Liver (tissue), 9 donors: ENCODE measurements around the gene SOX13. TPM values are rescaled to one million over a fixed set of nuclear protein-coding genes. Genes with fewer than 3 reads are reported as not detected.

Experiments used
- DNase-seq: peaks from one replicate; pipeline ENCODE4 v3.0.0-alpha.2; 2017; ENCODE audit warnings: low spot score
- H3K27ac ChIP-seq, 2 donors: one replicate each; pipeline ENCODE4 v1.7.0; 2013; ENCODE audit warnings: inconsistent platforms in 2 of 2, low read length in 2 of 2, control low read depth in 1 of 2, low read depth in 1 of 2, mild to moderate bottlenecking in 1 of 2
- H3K27me3 ChIP-seq, 4 donors: one replicate each; pipeline versions ENCODE4 v1.6.1 to v1.7.0; 2013; ENCODE audit warnings: low read length in 3 of 4, inconsistent platforms in 1 of 4, mild to moderate bottlenecking in 1 of 4, moderate library complexity in 1 of 4; ENCODE audit not compliant: control insufficient read depth in 4 of 4, insufficient read depth in 4 of 4
- H3K36me3 ChIP-seq, 4 donors: one replicate each; pipeline versions ENCODE4 v1.6.1 to v1.7.0; 2013; ENCODE audit warnings: low read length in 3 of 4, mild to moderate bottlenecking in 3 of 4, low read depth in 1 of 4, moderate library complexity in 1 of 4; ENCODE audit not compliant: control insufficient read depth in 4 of 4, insufficient read depth in 3 of 4
- H3K4me1 ChIP-seq, 4 donors: one replicate each; pipeline versions ENCODE4 v1.6.1 to v1.7.0; 2013; ENCODE audit warnings: low read length in 3 of 4, mild to moderate bottlenecking in 3 of 4, moderate library complexity in 1 of 4; ENCODE audit not compliant: control insufficient read depth in 4 of 4, insufficient read depth in 4 of 4
- H3K4me3 ChIP-seq, 3 donors: one replicate each; pipeline versions ENCODE4 v1.6.1 to v1.7.0; 2013; ENCODE audit warnings: low read length in 3 of 3, control low read depth in 1 of 3, low read depth in 1 of 3, mild to moderate bottlenecking in 1 of 3
- H3K9ac ChIP-seq, 2 donors: one replicate each; pipeline ENCODE4 v1.7.0; 2013; ENCODE audit warnings: low read length in 2 of 2, mild to moderate bottlenecking in 2 of 2, moderate library complexity in 2 of 2, control low read depth in 1 of 2, low read depth in 1 of 2
- H3K9me3 ChIP-seq, 4 donors: one replicate each; pipeline versions ENCODE4 v1.6.1 to v1.7.0; 2013; ENCODE audit warnings: low read length in 3 of 4; ENCODE audit not compliant: control insufficient read depth in 4 of 4
- FOXA1 ChIP-seq: IDR thresholded peaks from 2 replicates; pipeline ENCODE4 v1.6.1; 2016; ENCODE audit warnings: antibody characterized with exemption
- FOXA2 ChIP-seq: IDR thresholded peaks from 2 replicates; pipeline ENCODE4 v1.6.1; 2016; ENCODE audit warnings: antibody characterized with exemption
- HNF4A ChIP-seq, 2 donors: conservative IDR thresholded peaks; 2 replicates each; pipeline ENCODE4 v1.6.1; 2016; ENCODE audit warnings: antibody characterized with exemption in 2 of 2, mild to moderate bottlenecking in 2 of 2
- HNF4G ChIP-seq: IDR thresholded peaks from 2 replicates; pipeline ENCODE4 v1.6.1; 2016; ENCODE audit warnings: antibody characterized with exemption
- JUND ChIP-seq, 2 donors: IDR thresholded peaks; 2 replicates each; pipeline ENCODE4 v1.6.1; 2016; ENCODE audit warnings: antibody characterized with exemption in 2 of 2
- NR2F2 ChIP-seq: IDR thresholded peaks from 2 replicates; pipeline ENCODE4 v1.6.1; 2016; ENCODE audit warnings: antibody characterized with exemption
- RAD21 ChIP-seq, 2 donors: IDR thresholded peaks; 2 replicates each; pipeline ENCODE4 v1.6.1; 2016; ENCODE audit warnings: antibody characterized with exemption in 2 of 2, mild to moderate bottlenecking in 2 of 2
- RXRA ChIP-seq, 2 donors: IDR thresholded peaks; 2 replicates each; pipeline ENCODE4 v1.6.1; 2017 to 2018; ENCODE audit warnings: antibody characterized with exemption in 2 of 2, mild to moderate bottlenecking in 1 of 2
- SP1 ChIP-seq: IDR thresholded peaks from 2 replicates; pipeline ENCODE4 v1.6.1; 2018; ENCODE audit warnings: antibody characterized with exemption, mild to moderate bottlenecking
- TAF1 ChIP-seq: conservative IDR thresholded peaks from 2 replicates; pipeline ENCODE4 v1.6.1; 2016; ENCODE audit warnings: antibody characterized with exemption, mild to moderate bottlenecking
- YY1 ChIP-seq: IDR thresholded peaks from 2 replicates; pipeline ENCODE4 v1.6.1; 2016; ENCODE audit warnings: antibody characterized with exemption, mild to moderate bottlenecking
- WGBS: extraction: QIAGEN DNeasy Blood & Tissue Kit; methylation state at CpG from one replicate; pipeline ENCODE4 v1.1.7; 2013; 5-methylcytosine and 5-hydroxymethylcytosine counted together
- polyA plus RNA-seq, 2 donors: library from polyadenylated mRNA; stranded (reverse) in 1 of 2; unstranded in 1 of 2; fragments of 200-250 nt in 1 of 2; fragments of >200 nt in 1 of 2; fragmentation: Nextera tagmentation in 1 of 2; extraction: Ambion mirVana in 1 of 2; gene quantifications; one replicate each; pipeline versions ENCODE4 v1.2.1 to v1.2.3, GENCODE V29; 2013 to 2015
- total RNA-seq, 2 donors: library from RNA; depleted of rRNA; stranded (reverse); fragments of >200 nt; gene quantifications; one replicate each; pipeline ENCODE4 v1.2.3, GENCODE V29; 2014
- TF ChIP-seq, protein P1 (sequence below): IDR thresholded peaks from 2 replicates; pipeline ENCODE4 v1.6.1; 2016; ENCODE audit warnings: antibody characterized with exemption
- TF ChIP-seq, protein P2 (sequence below): IDR thresholded peaks from 2 replicates; pipeline ENCODE4 v1.6.1; 2016; ENCODE audit warnings: antibody characterized with exemption
- TF ChIP-seq, protein P3 (sequence below): IDR thresholded peaks from 2 replicates; pipeline ENCODE4 v1.6.1; 2016; ENCODE audit warnings: antibody characterized with exemption
- TF ChIP-seq, protein P4 (sequence below): IDR thresholded peaks from 2 replicates; pipeline ENCODE4 v1.6.1; 2016; ENCODE audit warnings: antibody characterized with exemption, mild to moderate bottlenecking
- TF ChIP-seq, protein P5 (sequence below): fragments of 150-350 bp; IDR thresholded peaks from 2 replicates; pipeline ENCODE4 v1.5.1; 2017; ENCODE audit warnings: improper control_type of control experiment, low read depth, low read length; ENCODE audit not compliant: missing input control
- donor health status: healthy.
- donor health status: healthy.
- donor health status: healthy.
- donor health status: healthy.
- donor health status: healthy.

The SOX13 gene
- total and polyA plus RNA-seq, 4 donors, result 7.8 to 15.5 (median 8.7) TPM

DNA sequence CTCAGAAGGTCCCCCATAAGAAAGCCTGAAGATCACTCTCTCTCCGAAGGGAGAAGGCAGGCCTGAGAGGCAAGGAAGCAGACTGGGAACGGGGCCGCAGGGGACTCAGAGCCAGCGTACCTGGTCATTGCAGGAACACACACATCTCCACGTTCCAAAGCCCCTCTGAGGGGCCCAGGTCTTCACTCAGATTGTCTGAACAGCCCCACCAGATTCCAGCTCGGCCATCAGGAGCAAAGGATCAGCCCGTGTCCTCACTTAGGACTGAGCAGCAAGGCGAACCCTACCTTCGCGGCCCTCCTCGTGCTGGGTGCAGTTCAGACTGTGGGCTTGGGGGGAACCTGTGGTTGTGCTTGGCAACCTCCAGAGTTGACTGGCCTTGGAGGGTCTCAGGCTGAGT, 43.9 kb upstream of the SOX13 start:
- no peak overlapping the region for H3K9ac ChIP-seq
- no peaks in the 10 kb centered on the region for H3K9me3 ChIP-seq
- no peaks in the 10 kb centered on the region for H3K27me3 ChIP-seq
- no peaks in the 10 kb centered on the region for H3K4me1 ChIP-seq
- WGBS, result 91% methylated on average over 11 of the region's 11 CpGs
- TF ChIP-seq TAF1 (no peak), RXRA (IDR thresholded peaks at IDR 0.05) (no peak)
- no peak for DNase-seq
- no peak overlapping the region for H3K4me3 ChIP-seq
- H3K27ac ChIP-seq, result no peak overlapping the region
- no peaks in the 10 kb centered on the region for H3K36me3 ChIP-seq

DNA sequence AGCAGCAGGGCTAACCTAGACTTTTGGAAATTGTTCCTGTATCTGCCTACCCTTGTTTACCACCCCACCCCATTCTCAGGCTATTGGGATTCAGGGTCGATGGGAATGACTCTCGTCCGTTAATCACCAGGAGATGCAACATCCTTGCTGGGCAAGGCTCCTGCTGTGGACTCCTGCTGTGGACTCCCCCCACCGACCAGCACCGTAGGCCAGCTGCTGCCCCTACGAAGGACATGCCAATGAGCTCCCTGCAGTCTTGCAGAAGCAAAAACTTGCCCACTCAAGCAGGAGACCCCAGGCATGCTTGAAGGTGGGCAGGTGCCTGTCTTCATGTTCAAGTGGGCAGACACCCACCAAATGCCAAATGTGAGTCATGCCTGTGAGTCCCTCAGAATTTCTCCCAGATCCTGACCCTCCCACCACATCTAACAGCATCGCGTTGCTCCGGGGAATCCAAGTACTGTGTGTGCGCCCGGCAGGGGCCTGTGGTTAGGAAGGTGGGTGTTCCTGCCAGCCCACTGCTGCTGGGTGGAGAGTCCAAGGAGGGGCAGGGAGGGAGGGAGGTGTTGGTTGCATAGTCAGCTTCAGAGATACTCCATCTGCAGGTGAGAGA, 41.7 kb upstream of the SOX13 start:
- 74% methylated on average over 11 of the region's 11 CpGs for WGBS

DNA sequence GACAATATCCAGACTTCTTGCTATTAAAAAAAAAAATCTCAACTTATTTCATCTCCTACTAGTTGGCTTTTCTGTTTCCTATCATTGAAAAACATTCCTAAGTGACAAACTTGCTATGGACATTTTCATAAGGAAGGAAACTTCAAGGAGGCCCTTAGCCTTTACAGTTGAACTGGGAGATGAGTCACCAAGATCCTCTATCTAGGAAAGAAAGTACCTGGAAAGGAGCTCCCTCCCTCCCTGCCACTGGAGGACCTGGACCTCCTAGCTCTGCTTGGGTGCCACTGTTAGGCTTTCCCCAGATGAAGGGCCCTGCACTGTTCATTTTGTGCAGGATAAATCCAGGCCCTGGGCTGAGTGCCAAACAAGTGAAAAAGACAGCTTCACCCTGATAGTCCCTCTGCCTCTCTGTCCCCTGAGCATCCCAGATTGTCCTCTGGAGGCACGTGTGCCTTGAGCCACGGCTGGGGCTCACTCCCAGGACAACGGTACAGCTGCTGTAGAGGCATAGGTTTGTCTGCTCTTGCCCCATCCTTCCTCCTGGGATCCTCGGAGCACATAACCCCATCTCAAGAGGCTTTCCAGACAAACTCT, 40.2 kb upstream of the SOX13 start:
- no peak for DNase-seq

More for the DNA sequence above, 41.7 kb upstream of the SOX13 start:
- no peaks in the 10 kb centered on the region for H3K36me3 ChIP-seq
- TF ChIP-seq, protein P1, sequence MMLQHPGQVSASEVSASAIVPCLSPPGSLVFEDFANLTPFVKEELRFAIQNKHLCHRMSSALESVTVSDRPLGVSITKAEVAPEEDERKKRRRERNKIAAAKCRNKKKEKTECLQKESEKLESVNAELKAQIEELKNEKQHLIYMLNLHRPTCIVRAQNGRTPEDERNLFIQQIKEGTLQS, result no peak
- TF ChIP-seq, protein P2, sequence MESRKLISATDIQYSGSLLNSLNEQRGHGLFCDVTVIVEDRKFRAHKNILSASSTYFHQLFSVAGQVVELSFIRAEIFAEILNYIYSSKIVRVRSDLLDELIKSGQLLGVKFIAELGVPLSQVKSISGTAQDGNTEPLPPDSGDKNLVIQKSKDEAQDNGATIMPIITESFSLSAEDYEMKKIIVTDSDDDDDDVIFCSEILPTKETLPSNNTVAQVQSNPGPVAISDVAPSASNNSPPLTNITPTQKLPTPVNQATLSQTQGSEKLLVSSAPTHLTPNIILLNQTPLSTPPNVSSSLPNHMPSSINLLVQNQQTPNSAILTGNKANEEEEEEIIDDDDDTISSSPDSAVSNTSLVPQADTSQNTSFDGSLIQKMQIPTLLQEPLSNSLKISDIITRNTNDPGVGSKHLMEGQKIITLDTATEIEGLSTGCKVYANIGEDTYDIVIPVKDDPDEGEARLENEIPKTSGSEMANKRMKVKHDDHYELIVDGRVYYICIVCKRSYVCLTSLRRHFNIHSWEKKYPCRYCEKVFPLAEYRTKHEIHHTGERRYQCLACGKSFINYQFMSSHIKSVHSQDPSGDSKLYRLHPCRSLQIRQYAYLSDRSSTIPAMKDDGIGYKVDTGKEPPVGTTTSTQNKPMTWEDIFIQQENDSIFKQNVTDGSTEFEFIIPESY, result no peak
- no peak for TF ChIP-seq HNF4G
- TF ChIP-seq, protein P3, sequence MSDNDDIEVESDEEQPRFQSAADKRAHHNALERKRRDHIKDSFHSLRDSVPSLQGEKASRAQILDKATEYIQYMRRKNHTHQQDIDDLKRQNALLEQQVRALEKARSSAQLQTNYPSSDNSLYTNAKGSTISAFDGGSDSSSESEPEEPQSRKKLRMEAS, result no peak
- no peak overlapping the region for H3K4me3 ChIP-seq
- DNase-seq, result no peak
- H3K27me3 ChIP-seq, result no peaks in the 10 kb centered on the region
- H3K9me3 ChIP-seq, result no peaks in the 10 kb centered on the region
- no peak overlapping the region for H3K9ac ChIP-seq
- no peak overlapping the region for H3K27ac ChIP-seq
- H3K4me1 ChIP-seq, result no peaks in the 10 kb centered on the region

More for the DNA sequence above, 40.2 kb upstream of the SOX13 start:
- Histone ChIP-seq H3K4me3 (no peak overlapping the region), H3K9me3 (no peaks in the 10 kb centered on the region), H3K36me3 (no peaks in the 10 kb centered on the region), H3K27ac (no peak overlapping the region), H3K27me3 (no peaks in the 10 kb centered on the region), H3K4me1 (no peaks in the 10 kb centered on the region), H3K9ac (no peak overlapping the region)
- 79% methylated on average over 4 of the region's 4 CpGs for WGBS
- TF ChIP-seq FOXA1 (no peak), FOXA2 (no peak), NR2F2 (no peak), RAD21 (IDR thresholded peaks at IDR 0.05) (no peak), HNF4A (conservative IDR thresholded peaks at IDR 0.05) (no peak), JUND (IDR thresholded peaks at IDR 0.05) (no peak), TAF1 (no peak), YY1 (no peak), HNF4G (no peak), SP1 (no peak)
- TF ChIP-seq, protein P3, result no peak
- TF ChIP-seq, protein P4, sequence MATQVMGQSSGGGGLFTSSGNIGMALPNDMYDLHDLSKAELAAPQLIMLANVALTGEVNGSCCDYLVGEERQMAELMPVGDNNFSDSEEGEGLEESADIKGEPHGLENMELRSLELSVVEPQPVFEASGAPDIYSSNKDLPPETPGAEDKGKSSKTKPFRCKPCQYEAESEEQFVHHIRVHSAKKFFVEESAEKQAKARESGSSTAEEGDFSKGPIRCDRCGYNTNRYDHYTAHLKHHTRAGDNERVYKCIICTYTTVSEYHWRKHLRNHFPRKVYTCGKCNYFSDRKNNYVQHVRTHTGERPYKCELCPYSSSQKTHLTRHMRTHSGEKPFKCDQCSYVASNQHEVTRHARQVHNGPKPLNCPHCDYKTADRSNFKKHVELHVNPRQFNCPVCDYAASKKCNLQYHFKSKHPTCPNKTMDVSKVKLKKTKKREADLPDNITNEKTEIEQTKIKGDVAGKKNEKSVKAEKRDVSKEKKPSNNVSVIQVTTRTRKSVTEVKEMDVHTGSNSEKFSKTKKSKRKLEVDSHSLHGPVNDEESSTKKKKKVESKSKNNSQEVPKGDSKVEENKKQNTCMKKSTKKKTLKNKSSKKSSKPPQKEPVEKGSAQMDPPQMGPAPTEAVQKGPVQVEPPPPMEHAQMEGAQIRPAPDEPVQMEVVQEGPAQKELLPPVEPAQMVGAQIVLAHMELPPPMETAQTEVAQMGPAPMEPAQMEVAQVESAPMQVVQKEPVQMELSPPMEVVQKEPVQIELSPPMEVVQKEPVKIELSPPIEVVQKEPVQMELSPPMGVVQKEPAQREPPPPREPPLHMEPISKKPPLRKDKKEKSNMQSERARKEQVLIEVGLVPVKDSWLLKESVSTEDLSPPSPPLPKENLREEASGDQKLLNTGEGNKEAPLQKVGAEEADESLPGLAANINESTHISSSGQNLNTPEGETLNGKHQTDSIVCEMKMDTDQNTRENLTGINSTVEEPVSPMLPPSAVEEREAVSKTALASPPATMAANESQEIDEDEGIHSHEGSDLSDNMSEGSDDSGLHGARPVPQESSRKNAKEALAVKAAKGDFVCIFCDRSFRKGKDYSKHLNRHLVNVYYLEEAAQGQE, result no peak
- TF ChIP-seq, protein P5, sequence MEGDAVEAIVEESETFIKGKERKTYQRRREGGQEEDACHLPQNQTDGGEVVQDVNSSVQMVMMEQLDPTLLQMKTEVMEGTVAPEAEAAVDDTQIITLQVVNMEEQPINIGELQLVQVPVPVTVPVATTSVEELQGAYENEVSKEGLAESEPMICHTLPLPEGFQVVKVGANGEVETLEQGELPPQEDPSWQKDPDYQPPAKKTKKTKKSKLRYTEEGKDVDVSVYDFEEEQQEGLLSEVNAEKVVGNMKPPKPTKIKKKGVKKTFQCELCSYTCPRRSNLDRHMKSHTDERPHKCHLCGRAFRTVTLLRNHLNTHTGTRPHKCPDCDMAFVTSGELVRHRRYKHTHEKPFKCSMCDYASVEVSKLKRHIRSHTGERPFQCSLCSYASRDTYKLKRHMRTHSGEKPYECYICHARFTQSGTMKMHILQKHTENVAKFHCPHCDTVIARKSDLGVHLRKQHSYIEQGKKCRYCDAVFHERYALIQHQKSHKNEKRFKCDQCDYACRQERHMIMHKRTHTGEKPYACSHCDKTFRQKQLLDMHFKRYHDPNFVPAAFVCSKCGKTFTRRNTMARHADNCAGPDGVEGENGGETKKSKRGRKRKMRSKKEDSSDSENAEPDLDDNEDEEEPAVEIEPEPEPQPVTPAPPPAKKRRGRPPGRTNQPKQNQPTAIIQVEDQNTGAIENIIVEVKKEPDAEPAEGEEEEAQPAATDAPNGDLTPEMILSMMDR, result no peak
